Transverse colon (tissue), 4 donors: Measurements from ENCODE around the gene RAPH1. TPM values are rescaled to one million over a fixed set of nuclear protein-coding genes. Genes with fewer than 3 reads are reported as not detected.
A peak's percentile ranks its signal among the peaks of the same experiment; 100 is the strongest.

Source experiments
- DNase-seq: peaks from one replicate; pipeline ENCODE4 v3.0.0-alpha.2; 2019
- H3K27ac ChIP-seq, 4 donors: fragments of 200-600 bp; sonication (generic); 2 replicates each; pipeline ENCODE4 v1.5.1; 2016 to 2018; ENCODE audit warnings: inconsistent platforms in 4 of 4
- H3K27me3 ChIP-seq: fragments of 200-600 bp; sonication (generic); 2 replicates; pipeline ENCODE4 v1.5.1; 2017; ENCODE audit warnings: inconsistent platforms
- H3K36me3 ChIP-seq, 4 donors: fragments of 200-600 bp; sonication (generic); 2 replicates each; pipeline ENCODE4 v1.5.1; 2017 to 2019; ENCODE audit warnings: inconsistent platforms in 4 of 4
- H3K4me1 ChIP-seq, 4 donors: fragments of 200-600 bp; sonication (generic); 2 replicates each; pipeline ENCODE4 v1.5.1; 2017 to 2020; ENCODE audit warnings: inconsistent platforms in 4 of 4
- H3K4me3 ChIP-seq, 4 donors: fragments of 200-600 bp; sonication (generic); 1 replicate in 1 of 4; 2 replicates in 3 of 4; pipeline versions ENCODE4 v1.5.1 to v1.6.1; 2017 to 2019; ENCODE audit warnings: inconsistent platforms in 4 of 4
- H3K9me3 ChIP-seq, 2 donors: fragments of 200-600 bp; sonication (generic); 2 replicates each; pipeline ENCODE4 v1.5.1; 2017 to 2019; ENCODE audit warnings: inconsistent platforms in 2 of 2
- EP300 ChIP-seq: sonication (generic); formaldehyde crosslinking; IDR thresholded peaks from one replicate; pipeline ENCODE4 v1.6.1; 2017; ENCODE audit warnings: antibody characterized with exemption, low read depth
- POLR2A ChIP-seq: fragments of 450-650 bp; IDR thresholded peaks from one replicate; pipeline ENCODE4 v1.6.1; 2016; ENCODE audit warnings: antibody characterized with exemption, mild to moderate bottlenecking, moderate library complexity
- POLR2AphosphoS5 ChIP-seq, 3 donors: sonication (generic); formaldehyde crosslinking; IDR thresholded peaks; one replicate each; pipeline ENCODE4 v1.6.1; 2016; ENCODE audit warnings: antibody characterized with exemption in 3 of 3
- WGBS, 2 donors: methylation state at CpG; one replicate each; pipeline ENCODE4 v1.1.5; 2018; ENCODE audit warnings: low coverage in 1 of 2; 5-methylcytosine and 5-hydroxymethylcytosine counted together
- in situ Hi-C, 4 donors: fragments of 200-750 bp; cut with MboI; loops; one replicate each; pipeline versions ENCODE4 v1.15.0 to v1.15.1; 2017; ENCODE audit warnings: low sequenced_read_pairs in 3 of 4, low pct_ligation_motif_present in 1 of 4, low pct_unique_long_range_greater_than_20kb in 1 of 4
- intact Hi-C: fragments of 100-400 bp; cut with DNase I; formaldehyde crosslinking; loops from one replicate; pipeline ENCODE4 v1.15.1; 2023; ENCODE audit warnings: low total_unique reads
- total RNA-seq, 4 donors: library from RNA; depleted of rRNA; stranded (reverse); fragments of >200 nt; gene quantifications; one replicate each; pipeline ENCODE4 v1.1.0, GENCODE V29; 2016
- TF ChIP-seq, protein P1 (sequence below), 5 experiments: fragments of 200-600 bp in 3 of 5; fragments of 450-650 bp in 2 of 5; sonication (generic) in 3 of 5; IDR thresholded peaks; 1 replicate in 2 of 5; 2 replicates in 3 of 5; pipeline ENCODE4 v1.5.1; 2016 to 2017; ENCODE audit warnings: antibody characterized with exemption in 5 of 5, inconsistent platforms in 3 of 5, mild to moderate bottlenecking in 2 of 5, moderate library complexity in 1 of 5

RAPH1 gene
- total RNA-seq, 4 donors from 2014 or later = 36.0 to 160 (median 41.8) TPM

DNA sequence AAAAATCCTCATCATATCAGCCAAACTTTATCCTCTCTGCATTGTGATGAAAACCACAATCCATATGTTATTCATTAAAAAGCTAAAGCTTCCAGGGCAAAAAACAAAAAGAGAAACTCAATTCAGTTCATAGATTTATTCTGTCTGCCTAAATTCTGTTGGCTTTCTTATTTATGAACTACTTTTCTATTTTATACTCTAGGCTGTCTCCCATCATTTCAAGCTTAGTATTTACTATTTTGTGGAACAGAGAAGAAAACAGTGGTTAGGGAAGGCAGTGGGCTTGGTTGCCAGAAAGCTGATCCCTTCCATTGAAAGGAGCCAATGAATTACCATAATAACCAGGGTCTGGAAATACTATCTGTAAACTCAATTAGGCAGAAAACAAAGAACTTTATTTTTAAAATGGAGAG, 71.8 kb downstream of the RAPH1 start:
- H3K4me1 ChIP-seq = peaks cover 0 to 3% (median 0%) of the 10 kb centered on the region in 4 donors
- DNase-seq = no peak
- peaks cover 0 to 14% (median 5%) of the 10 kb centered on the region in 4 donors for H3K36me3 ChIP-seq
- in situ Hi-C loops (loop anchor here in 1 of 4 donors (25.0 kb wide), 1 partner anchor 226 kb away; the partner anchor contains the start of gene CYP20A1), intact Hi-C loops (no loop called here)
- TF ChIP-seq EP300 = no peak
- no peaks in the 10 kb centered on the region for H3K27me3 ChIP-seq
- no peak overlapping the region for H3K4me3 ChIP-seq
- H3K9me3 ChIP-seq = no peaks in the 10 kb centered on the region
- H3K27ac ChIP-seq = no peak overlapping the region

DNA sequence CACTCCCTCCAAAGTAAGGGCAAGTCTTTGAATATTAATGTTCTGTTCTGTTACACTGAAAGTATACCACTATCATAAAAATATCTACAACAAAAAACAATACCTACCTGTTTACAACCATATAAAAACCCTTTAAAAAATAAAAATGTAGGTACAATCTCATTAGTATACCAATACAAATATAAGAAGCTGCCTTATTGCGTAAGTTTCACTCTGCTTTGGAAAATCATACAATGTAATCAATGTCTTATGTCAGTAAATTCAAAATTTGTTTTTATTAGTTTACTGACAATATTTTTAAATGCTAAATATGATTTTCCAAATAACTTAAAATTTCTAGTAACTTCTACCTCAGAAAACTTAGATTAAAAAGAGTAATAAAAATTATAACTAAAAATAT, 72.8 kb downstream of the RAPH1 start:
- TF ChIP-seq POLR2AphosphoS5 (IDR thresholded peaks at IDR 0.05) (no peak), EP300 (no peak), POLR2A (no peak)
- TF ChIP-seq, protein P1, sequence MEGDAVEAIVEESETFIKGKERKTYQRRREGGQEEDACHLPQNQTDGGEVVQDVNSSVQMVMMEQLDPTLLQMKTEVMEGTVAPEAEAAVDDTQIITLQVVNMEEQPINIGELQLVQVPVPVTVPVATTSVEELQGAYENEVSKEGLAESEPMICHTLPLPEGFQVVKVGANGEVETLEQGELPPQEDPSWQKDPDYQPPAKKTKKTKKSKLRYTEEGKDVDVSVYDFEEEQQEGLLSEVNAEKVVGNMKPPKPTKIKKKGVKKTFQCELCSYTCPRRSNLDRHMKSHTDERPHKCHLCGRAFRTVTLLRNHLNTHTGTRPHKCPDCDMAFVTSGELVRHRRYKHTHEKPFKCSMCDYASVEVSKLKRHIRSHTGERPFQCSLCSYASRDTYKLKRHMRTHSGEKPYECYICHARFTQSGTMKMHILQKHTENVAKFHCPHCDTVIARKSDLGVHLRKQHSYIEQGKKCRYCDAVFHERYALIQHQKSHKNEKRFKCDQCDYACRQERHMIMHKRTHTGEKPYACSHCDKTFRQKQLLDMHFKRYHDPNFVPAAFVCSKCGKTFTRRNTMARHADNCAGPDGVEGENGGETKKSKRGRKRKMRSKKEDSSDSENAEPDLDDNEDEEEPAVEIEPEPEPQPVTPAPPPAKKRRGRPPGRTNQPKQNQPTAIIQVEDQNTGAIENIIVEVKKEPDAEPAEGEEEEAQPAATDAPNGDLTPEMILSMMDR (IDR thresholded peaks at IDR 0.05) = no peak
- DNase-seq = no peak
- intact Hi-C loops = no loop called here
- no peaks in the 10 kb centered on the region for H3K4me1 ChIP-seq
- 93 to 98% methylated on average over 1 of the region's 1 CpG for WGBS, 2 donors
- in situ Hi-C loops = loop anchor here in 1 of 4 donors (25.0 kb wide), 1 partner anchor 225 kb away; the partner anchor contains the start of gene CYP20A1
- H3K27ac ChIP-seq = no peak overlapping the region
- no peaks in the 10 kb centered on the region for H3K27me3 ChIP-seq
- peaks cover 0 to 23% (median 8%) of the 10 kb centered on the region in 4 donors for H3K36me3 ChIP-seq
- H3K9me3 ChIP-seq = no peaks in the 10 kb centered on the region
- H3K4me3 ChIP-seq = no peak overlapping the region

- Histone ChIP-seq H3K36me3 (peaks cover 0 to 25% (median 9%) of the 10 kb centered on the region in 4 donors), H3K4me1 (no peaks in the 10 kb centered on the region), H3K4me3 (no peak overlapping the region), H3K9me3 (no peaks in the 10 kb centered on the region), H3K27ac (no peak overlapping the region), H3K27me3 (no peaks in the 10 kb centered on the region)
- TF ChIP-seq, protein P1 (IDR thresholded peaks at IDR 0.05) = no peak
- TF ChIP-seq POLR2A (no peak), POLR2AphosphoS5 (IDR thresholded peaks at IDR 0.05) (no peak), EP300 (no peak)
- intact Hi-C loops (no loop called here), in situ Hi-C loops (loop anchor here in 1 of 4 donors (25.0 kb wide), 1 partner anchor 224 kb away; the partner anchor contains the start of gene CYP20A1)
- no peak for DNase-seq
Observed at GRCh38 chr2:203461746-203462145, 73.4 kb downstream of the RAPH1 start.

DNA sequence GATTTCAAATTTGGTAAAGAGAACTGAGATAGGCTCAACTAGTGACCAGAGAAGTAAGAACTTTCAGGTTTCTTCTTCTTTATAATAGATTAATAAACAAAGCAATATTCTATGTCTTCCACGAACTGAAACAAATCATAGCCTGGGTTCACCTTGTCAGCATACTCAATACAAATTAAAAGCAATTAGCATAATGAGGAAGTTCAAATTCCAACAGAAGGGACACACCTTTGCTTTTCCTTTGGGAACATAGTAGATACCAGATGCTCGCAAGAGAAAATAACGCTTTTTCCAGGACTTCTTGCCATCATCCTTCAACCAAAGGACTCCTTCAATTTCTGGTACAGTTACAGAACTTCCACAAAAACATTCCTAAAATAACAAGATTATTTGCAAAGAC, 79.9 kb downstream of the RAPH1 start:
- Histone ChIP-seq H3K9me3 (no peaks in the 10 kb centered on the region), H3K27ac (peak overlapping the region; percentile 49 to 69 (median 60)), H3K36me3 (peaks cover 0 to 25% (median 6%) of the 10 kb centered on the region in 4 donors), H3K4me3 (no peak overlapping the region), H3K4me1 (peaks cover 0 to 34% (median 23%) of the 10 kb centered on the region in 4 donors), H3K27me3 (no peaks in the 10 kb centered on the region)
- 54 to 60% methylated on average over 3 of the region's 3 CpGs for WGBS, 2 donors
- in situ Hi-C loops (loop anchor here in 1 of 4 donors (25.0 kb wide), 1 partner anchor 218 kb away; the partner anchor contains the start of gene CYP20A1), intact Hi-C loops (no loop called here)
- TF ChIP-seq EP300 (no peak), POLR2AphosphoS5 (IDR thresholded peaks at IDR 0.05) (no peak), POLR2A (no peak)
- TF ChIP-seq, protein P1 (IDR thresholded peaks at IDR 0.05) = no peak
- DNase-seq = no peak
